Right ventricle myocardium inferior (tissue), 1 donor: ENCODE data around the gene RING1. TPM values are rescaled to one million over a fixed set of nuclear protein-coding genes. Genes with fewer than 3 reads are reported as not detected.
"Not testable (repeated sequence)": the region's sequence is repeated elsewhere in the genome, so short reads cannot be mapped to it uniquely, and the experiment has no call there.

Experiments
- ATAC-seq: fragments of 200-7000 bp; cut with Tn5 transposase; one replicate; pipeline ENCODE4 v1.9.1; 2020; ENCODE audit warnings: mild to moderate bottlenecking, moderate library complexity
- DNase-seq: peaks from one replicate; pipeline ENCODE4 v3.0.0; 2021; ENCODE audit errors: missing footprints
- intact Hi-C: fragments of 100-400 bp; cut with DNase I; formaldehyde crosslinking; loops from one replicate; pipeline ENCODE4 v1.11.0; 2022
- total RNA-seq: library from RNA; stranded (reverse); fragmentation: NEBNext Ultra II Directional; extraction: Animal tissue kit (Norgen Biotek cat#: 25700); gene quantifications from one replicate; pipeline ENCODE4 v1.2.1, GENCODE V29; 2021
- donor health status: DM: no; HTN: yes; CAD: no; lungs with severe emphysema.

RING1 gene
- total RNA-seq, 1 donor from 2014 or later, result 27.7 TPM

DNA sequence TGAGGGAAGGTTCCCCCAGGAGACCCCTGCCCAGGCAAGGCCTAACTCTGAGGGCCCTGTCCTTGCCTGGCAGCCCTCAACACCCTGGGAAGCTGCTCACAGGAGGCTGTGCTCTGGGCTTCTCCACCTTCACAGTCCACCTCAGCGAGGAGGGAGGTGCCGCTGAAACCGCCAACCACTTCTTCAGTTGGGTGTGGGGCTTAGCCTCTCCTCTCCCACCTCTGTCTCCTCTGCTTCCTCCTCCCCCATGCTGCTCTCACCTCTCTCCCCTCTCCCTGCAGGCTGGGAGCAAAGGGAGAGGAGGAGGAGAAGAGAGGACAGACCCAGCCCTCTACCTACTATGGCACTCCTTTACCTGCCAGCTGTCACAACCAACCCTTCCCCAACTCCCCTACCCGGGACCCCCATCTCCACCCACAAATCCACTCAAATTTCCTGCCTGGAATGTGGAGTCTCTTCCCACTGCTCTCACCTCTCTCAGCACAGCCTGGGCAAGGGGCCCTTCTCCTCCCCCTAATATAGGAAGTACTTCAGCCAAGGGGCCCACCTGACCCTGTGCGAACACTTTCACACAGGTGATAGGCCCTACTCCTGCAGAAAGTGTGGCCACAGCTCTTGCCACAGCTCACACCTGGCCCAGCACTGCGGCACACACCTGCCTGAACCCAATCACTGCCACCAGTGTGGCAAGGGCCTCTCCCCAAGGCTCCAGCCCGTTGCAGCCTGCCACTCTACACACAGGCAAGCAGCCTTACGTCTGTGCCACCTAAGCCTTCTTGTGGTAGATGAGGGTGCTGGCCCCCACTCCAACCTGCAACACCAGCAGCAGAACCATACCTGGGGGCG is 7.2 kb downstream of the RING1 start:
- no peak for ATAC-seq
- intact Hi-C loops, result no loop called here
- DNase-seq, result no peak

DNA sequence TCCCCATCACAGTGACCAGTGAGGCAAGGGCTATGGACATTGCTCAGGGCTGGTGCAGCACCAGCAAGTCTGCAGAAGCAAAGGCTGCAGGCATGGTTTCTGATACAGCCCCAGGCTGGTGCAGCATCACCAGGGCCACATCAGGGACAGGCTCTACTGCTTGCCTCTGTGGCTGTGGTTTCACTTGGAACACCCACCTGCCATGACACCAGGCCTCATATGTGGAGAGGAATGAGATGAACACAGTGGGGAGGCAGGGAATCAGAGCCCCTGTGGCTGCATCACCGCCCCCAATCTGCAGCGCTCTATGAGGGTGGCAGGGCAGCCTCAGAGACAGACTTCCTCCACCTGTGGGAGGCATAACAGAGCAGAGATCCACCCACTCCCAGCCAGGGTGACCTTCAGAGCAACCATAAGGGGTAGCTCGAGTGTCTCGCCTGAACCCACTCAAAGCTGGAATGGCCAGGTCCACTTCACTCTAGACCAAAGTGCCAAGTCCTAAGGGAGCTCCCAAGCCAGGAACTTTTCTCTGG is 7.9 kb downstream of the RING1 start:
- intact Hi-C loops, result no loop called here
- ATAC-seq, result no peak
- no peak for DNase-seq

DNA sequence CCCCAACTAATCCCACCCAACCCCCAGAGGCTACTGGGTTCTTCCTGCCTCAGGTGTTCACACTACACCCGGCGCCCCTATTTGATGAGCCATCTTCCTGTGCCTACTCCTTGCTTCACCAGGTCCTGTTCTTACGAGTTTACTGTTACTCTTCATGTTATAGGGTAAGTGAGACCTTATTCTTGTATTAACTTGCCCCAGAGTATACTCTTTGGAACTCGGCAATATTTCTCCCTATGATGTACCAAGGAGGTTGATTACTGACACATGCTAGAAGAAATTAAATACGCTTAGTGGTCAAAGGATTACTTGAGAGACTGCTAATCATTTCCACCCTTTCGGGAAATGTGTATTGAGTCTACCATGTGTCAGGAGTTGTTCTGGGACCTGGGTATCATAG is 8.9 kb downstream of the RING1 start:
- DNase-seq (no peak), ATAC-seq (no peak)
- intact Hi-C loops, result no loop called here

DNA sequence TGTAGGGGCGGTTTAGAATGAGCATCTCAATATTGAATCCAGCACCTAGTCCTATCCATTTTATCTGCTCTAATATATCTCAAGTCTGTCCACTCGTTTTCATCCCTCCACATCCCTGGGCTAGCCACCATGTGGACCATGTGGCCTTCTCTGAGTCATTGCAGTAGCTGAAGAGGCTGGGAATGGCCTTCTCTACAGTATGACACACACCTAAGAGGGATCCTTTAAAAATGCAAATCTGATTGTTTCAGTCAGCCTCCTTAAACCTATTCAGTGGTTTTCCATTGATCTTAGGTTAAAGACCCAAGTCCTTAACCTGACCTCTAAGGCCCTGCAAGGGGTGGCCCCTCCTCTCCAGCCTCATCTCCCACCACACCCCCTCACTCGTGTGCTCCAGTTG is 9.4 kb downstream of the RING1 start:
- intact Hi-C loops, result no loop called here
- DNase-seq (no peak), ATAC-seq (no peak)

DNA sequence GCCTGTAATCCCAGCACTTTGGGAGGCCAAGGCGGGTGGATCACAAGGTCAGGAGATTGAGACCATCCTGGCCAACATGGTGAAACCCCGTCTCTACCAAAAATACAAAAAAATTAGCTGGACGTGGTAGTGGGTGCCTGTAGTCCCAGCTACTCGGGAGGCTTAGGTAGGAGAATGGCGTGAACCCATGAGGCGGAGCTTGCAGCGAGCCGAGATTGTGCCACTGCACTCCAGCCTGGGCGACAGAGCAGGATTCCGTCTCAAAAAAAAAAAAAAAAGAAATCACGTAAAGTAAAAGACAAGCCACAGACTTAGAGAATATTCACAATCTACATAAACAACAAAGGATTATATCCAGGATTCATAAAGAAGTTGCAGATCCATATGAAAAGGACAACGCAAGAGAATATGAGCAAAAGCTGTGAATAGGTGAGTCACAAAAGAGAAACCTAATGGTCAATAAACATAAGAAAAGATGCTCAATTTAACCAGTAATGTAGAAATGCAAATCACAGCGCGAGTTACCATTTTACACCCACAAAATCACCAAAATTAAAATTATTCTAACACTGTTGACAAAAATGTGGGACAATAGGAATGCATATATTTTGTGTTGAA is 18.3 kb downstream of the RING1 start:
- intact Hi-C loops, ATAC-seq, DNase-seq: not testable (repeated sequence)

DNA sequence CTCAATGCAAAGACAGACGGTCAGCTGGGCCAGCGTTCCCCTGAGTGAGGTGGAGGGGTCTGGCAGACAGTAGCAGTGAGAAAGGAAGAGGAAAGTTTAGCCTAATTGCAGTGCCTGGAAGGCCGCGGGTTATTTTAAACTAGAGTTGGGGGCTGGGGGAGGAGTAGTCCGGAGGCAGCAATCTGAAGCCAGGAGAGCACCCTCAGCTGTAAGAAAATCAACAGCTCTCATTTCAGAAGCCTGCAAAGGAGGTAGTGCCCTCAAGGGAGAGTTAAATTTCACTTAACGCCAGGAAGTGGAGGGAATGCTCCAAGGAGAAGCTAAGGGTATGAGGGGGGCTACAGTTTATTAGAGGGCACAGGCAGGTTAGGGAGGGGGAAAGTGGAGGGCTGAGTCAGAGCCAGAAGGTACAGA is 26.9 kb downstream of the RING1 start:
- no peak for DNase-seq
- no peak for ATAC-seq
- intact Hi-C loops, result no loop called here

DNA sequence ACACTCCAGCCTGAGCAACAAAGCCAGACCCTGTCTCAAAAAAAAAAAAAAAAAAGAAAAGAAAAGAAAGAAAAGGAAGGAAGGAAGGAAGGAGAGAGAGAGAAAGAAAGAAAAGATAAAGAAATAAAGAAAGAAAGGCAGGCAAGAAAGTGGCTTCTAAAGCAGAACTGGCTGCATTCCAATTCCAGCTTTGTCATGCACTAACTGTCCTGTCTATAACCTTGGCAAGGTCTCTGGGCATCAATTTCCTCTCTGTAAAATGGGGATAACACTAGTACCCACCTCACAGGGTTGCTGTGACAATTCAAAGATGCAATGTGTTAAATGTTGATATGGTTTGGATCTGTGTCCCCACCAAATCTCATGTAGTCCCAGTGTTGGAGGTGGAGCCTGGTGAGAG is 28.0 kb downstream of the RING1 start:
- no peak for ATAC-seq
- intact Hi-C loops, result no loop called here
- DNase-seq, result no peak

DNA sequence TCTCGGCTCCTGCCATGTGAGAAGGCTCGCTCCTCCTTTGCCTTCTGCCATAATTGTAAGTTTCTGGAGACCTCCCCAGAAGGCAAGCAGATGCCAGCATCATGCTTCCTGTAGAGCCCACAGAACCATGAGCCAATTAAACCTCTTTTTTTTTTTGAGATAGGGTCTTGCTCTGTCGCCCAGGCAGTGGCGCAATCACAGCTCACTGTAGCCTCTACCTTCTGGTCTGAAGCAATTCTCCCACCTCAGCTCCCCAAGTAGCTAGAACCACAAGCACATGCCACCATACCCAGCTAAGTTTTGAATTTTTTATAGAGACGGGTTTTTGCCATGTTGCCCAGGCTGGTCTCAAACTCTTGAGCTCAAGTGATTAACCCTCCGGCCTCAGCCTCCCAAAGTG is 28.6 kb downstream of the RING1 start:
- intact Hi-C loops, result no loop called here
- DNase-seq, result no peak
- ATAC-seq, result no peak

DNA sequence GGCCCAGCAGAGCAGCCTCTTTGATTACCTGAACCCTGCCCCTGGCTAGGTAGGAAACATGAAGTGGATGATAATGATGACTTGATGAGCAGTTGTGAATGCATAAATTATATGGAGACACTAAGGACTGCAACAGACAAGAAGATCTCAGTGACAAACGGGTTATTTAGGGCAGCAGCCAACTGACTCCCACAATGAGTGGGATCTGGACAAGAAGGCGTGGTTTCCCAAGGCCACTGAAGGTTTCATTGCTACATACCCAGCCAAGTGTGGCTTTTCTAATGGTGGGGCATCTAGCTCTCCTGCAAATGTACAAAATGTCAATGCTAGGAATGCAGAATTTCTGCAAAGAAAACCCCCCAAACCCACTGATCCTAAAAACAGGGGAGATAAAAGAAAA is 29.4 kb downstream of the RING1 start:
- ATAC-seq, result no peak
- DNase-seq, result no peak
- intact Hi-C loops, result no loop called here

DNA sequence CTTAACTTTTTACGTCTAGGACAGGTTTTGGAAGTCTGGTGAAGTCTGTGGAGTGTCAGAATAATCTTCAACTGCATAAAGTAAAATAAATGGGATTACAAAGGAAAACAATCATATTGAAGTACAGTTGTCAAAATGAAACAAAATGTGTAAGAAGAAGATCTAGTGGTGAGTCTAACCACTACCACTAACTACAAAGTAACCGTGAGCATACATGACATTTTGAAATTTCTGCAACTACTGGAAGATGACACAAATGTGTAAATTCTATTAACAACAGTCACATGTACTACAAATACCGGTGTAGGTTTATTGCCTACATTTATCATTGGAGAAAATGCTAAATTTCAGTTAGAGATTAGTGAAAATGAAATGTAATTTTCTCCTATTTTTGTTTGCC is 33.7 kb downstream of the RING1 start:
- no peak for ATAC-seq
- intact Hi-C loops, result no loop called here
- DNase-seq, result no peak

DNA sequence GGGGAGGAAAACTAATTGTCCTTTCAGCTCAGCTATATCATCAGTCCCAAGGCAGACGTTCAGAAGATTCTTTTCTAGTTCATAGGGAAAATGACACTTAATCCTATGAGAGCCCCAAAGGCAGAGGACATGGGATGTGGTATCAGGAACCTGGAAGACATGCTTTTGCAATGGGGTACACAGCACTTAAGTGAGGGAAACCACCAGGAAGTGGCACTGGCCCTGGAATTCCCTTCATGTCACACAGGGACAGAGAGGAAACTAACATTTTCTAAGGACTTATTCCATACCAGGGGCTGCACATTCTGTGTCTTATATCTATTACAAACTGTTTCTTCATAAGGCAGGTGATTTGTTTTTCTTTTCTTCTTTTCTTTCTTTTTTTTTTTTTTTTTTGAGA is 35.2 kb downstream of the RING1 start:
- intact Hi-C loops, result no loop called here
- DNase-seq (no peak), ATAC-seq (no peak)

DNA sequence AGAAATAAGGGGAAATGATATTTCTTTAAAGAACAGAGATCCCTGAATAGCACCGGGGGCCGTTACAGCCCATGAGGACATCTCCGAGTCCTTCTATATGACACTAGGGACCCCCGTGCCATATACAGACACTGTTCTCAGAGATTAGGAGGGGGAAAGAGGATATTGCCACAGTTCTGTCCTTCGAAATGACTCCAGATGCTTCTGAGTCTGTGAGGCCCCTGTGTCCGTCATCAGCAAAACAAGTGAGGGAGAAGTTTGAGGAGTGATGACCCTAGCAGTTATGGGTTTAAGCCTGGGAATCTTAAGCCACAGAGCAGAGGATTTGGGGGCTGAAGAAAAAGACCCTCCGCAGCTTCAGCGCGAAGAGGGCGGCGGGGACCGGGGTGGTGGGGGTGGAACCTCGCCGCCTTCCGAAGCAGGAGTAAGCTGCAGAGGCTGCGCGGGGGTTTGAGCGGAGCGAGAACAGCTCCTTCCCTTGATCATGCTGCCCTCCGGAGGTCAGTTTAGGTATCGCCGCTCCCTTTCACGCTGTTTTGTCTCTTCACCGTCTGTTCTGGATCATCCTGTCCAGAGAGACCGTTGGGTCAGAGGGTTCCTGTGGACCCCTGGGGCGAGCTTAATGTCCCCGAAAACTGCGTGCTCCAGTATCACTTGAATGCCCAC is 39.8 kb downstream of the RING1 start:
- ATAC-seq, result peak; percentile 79
- DNase-seq, result peak; percentile 95
- intact Hi-C loops, result loop anchor here (1.0 to 5.0 kb wide), 6 partner anchors 39 to 361 kb away; partner anchors contain the start of genes RING1, RXRB and SLC39A7

DNA sequence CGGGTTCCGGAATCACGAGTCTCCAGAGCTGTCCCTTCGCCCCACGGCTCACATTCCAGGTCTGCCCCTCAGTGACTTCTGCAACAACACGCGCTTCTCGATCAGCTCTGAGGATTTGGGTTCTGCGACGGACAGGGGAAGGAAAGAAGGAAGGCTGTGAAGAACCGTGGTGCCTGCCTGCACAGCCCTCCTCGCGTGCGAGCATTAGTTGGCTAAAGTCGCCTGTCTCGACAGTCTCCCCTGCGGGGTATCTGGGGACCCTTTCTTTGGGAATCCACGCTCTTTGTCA is 40.3 kb downstream of the RING1 start:
- intact Hi-C loops, result loop anchor here (1.0 to 5.0 kb wide), 6 partner anchors 40 to 361 kb away; partner anchors contain the start of genes RING1, RXRB and SLC39A7

DNA sequence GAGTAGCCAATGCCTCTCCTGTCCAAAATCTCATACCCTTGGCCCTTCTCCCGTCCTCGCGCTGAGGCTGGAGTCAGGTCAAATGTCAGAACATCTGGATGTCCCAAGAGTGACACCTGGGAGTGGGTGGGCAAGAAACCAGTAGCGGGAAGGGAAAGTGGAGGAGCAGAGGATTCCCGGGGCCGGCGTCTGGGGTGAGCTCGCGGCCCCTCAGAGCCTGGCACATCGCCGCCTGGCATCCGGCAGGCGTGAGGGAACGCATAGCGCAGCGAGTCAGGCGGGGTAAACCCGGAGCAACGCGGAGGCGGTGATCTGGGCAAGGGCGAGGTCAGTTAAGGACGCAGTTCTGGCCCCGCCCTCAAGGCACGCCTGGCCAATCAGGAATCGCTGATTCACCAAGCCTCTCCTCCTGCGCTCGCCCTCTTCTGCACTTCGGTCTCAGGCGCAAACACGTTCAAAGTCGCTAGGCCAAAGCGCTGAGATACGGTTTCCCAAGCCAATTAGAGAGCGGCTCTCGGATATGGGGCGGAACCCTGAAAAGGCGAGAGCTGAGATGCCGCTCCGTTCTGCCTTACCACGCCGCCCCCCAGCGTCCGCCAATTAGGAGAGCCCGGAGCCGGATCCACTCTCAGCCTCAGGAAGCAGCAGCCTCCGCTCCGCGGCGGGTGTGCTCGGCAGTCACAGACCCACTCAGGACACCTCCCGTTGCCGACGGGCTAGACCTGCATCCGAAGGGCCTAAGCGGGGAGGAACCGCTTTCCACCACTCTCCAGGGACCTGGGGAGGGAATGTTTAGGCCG is 40.8 kb downstream of the RING1 start:
- ATAC-seq (peak; percentile 97), DNase-seq (peak; percentile 98)
- intact Hi-C loops, result loop anchor here (1.0 to 5.0 kb wide), 6 partner anchors 40 to 362 kb away; partner anchors contain the start of genes RING1, RXRB and SLC39A7

More for the DNA sequence above, 40.3 kb downstream of the RING1 start:
- ATAC-seq (peak; percentile 3), DNase-seq (no peak)

DNA sequence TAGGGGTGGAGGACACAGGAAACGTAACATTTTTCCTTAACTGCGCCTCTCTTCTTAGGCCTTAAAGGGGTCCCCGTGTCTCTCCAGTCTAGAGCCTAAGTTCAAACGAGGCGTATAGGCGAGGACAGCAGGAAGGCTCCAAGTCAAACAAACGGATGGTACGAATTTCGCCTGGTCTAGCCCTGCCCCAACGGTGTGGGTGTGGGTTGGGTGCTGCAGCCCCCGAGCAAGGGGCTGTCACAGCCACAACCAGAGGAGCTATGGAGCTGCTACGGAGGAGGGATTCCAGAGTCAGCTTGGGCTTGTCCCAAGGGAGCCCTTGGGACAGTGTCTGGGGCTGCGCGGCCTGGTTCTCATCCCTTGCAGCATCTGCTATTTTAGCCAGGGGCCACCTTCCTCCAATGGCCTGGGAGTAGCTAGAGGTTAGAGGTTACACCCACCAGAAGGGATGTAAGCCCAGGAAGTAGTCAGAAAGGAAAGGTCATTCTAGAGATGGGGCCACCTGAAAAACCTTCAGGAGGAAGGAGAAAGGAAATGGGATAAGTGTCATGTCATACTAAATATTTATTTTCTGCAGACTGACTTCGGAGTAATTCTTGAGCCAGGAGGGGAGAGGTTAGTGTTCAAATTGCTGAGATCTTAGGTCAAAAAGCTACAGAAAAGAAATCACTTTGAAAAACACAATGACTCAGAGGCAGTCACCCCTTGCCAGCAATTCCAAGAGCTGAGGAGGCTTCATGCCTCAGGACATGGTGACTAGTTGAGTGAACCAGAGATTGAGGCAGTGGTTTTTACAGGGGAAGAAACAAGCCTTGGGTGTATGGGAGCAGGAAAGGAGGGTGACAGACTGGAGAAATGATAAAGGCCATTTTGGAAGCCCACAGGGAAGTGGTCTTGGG is 41.7 kb downstream of the RING1 start:
- DNase-seq (no peak), ATAC-seq (peak; percentile 0)
- intact Hi-C loops, result loop anchor here (2.0 to 5.0 kb wide), 4 partner anchors 41 to 363 kb away; partner anchors contain the start of genes RING1, RXRB and SLC39A7

DNA sequence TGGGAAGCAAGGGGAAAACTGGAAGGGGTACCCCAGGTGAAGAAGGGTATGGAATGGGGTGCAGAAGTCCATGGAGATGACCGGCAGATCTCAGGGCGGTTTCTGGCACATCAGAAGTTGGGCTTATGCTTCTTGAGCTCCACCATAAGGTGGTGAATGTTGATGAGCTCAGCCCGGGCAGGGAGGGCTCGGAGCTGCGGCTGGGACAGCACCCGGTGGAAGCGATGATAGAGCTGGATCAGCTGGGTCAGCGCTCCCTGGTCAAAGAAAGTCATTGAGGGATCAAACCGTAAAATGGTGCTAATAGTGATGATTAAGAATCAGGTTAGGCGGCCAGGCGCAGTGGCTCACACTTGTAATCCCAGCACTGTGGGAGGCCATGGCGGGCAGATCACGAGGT is 42.4 kb downstream of the RING1 start:
- DNase-seq (no peak), ATAC-seq (no peak)
- intact Hi-C loops, result no loop called here

DNA sequence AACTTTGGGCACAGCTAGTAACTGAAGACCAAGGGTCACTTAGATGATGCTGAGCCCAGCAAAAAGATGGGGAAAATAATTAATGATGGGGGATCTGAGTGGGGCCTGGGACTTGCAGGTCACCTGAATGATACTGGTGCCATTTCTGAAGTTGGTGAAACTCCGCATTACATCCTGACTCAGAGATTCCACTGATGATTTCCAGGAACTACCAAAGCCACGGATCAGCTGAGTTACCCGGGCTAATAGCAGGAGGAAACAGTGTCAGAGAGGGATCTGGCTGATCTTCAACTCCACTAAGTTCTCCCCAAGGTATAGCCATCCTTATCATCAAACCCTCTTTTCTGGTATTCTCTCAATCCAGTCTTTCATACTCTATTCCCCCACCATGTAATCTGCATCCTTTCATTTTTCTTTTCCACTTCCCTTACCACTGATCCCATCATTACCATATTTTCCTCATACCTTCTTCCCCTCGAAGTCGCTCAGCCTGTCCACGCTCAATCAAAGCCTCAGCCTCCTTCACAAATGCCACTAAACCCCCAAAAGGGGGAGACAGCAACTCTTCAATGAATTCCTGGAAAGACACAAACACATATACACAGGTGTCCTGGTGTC is 43.2 kb downstream of the RING1 start:
- DNase-seq (no peak), ATAC-seq (no peak)
- intact Hi-C loops, result no loop called here
